GM12878 (cell line): ENCODE results near the gene MEG3.

Source experiments
- CBX5 ChIP-seq: sonication (generic); IDR thresholded peaks from 2 replicates; pipeline ENCODE4 v1.6.1; 2016; ENCODE audit warnings: low read depth, moderate library complexity, mild to moderate bottlenecking, inconsistent platforms
- CHD2 ChIP-seq: IDR thresholded peaks from 2 replicates; pipeline ENCODE4 v1.6.1; 2011; ENCODE audit warnings: low read depth, low read length, improper control_type of control experiment, borderline replicate concordance
- EP300 ChIP-seq, 2 experiments: fragments of 150-350 bp in 1 of 2; IDR thresholded peaks; 2 replicates each; pipeline ENCODE4 v1.6.1; 2011 to 2012; ENCODE audit warnings: low read depth in 2 of 2, low read length in 2 of 2, borderline replicate concordance in 1 of 2, improper control_type of control experiment in 1 of 2, inconsistent platforms in 1 of 2; ENCODE audit not compliant: control insufficient read depth in 1 of 2
- ESRRA ChIP-seq: IDR thresholded peaks from 2 replicates; pipeline ENCODE4 v1.6.1; 2012; ENCODE audit warnings: mild to moderate bottlenecking, low read length, improper control_type of control experiment
- EZH2 ChIP-seq: IDR thresholded peaks from 2 replicates; pipeline ENCODE4 v1.6.1; 2012; ENCODE audit warnings: low read depth, mild to moderate bottlenecking, control low read depth, inconsistent platforms, low read length, borderline replicate concordance; ENCODE audit not compliant: control insufficient read depth
- LARP7 ChIP-seq: fragments of 450-650 bp; IDR thresholded peaks from 2 replicates; pipeline ENCODE4 v1.6.1; 2017; ENCODE audit warnings: mild to moderate bottlenecking
- MXI1 ChIP-seq: fragments of 150-350 bp; IDR thresholded peaks from 2 replicates; pipeline ENCODE4 v1.6.1; 2011; ENCODE audit warnings: low read depth, mild to moderate bottlenecking, inconsistent platforms, low read length, improper control_type of control experiment
- POLR2A ChIP-seq: IDR thresholded peaks from 2 replicates; pipeline ENCODE4 v1.6.1; 2011; ENCODE audit warnings: low read depth, mild to moderate bottlenecking, low read length
- SP1 ChIP-seq: IDR thresholded peaks from one replicate; pipeline ENCODE4 v1.6.1; 2011; ENCODE audit warnings: low read depth, low read length
- TF ChIP-seq, protein P1 (sequence below): fragments of 450-650 bp; IDR thresholded peaks from 2 replicates; pipeline ENCODE4 v1.6.1; 2018; ENCODE audit warnings: mild to moderate bottlenecking, low read depth, moderate library complexity; ENCODE audit not compliant: partially characterized antibody
- TF ChIP-seq, protein P2 (sequence below): IDR thresholded peaks from 2 replicates; pipeline ENCODE4 v1.6.1; 2012; ENCODE audit warnings: low read depth, low read length, improper control_type of control experiment
- TF ChIP-seq, protein P3 (sequence below), 3 experiments: IDR thresholded peaks in 2 of 3; conservative IDR thresholded peaks in 1 of 3; 2 replicates each; pipeline ENCODE4 v1.5.1; 2011; ENCODE audit warnings: low read depth in 3 of 3, low read length in 3 of 3, mild to moderate bottlenecking in 3 of 3, control low read depth in 2 of 3, moderate library complexity in 2 of 3, inconsistent platforms in 1 of 3, mixed read lengths in 1 of 3; ENCODE audit not compliant: control insufficient read depth in 2 of 3, insufficient read depth in 1 of 3; ENCODE audit errors: extremely low read depth in 1 of 3
- TF ChIP-seq, protein P4 (sequence below): IDR thresholded peaks from 2 replicates; pipeline ENCODE4 v1.6.1; 2012; ENCODE audit warnings: mild to moderate bottlenecking, low read depth, low read length

DNA sequence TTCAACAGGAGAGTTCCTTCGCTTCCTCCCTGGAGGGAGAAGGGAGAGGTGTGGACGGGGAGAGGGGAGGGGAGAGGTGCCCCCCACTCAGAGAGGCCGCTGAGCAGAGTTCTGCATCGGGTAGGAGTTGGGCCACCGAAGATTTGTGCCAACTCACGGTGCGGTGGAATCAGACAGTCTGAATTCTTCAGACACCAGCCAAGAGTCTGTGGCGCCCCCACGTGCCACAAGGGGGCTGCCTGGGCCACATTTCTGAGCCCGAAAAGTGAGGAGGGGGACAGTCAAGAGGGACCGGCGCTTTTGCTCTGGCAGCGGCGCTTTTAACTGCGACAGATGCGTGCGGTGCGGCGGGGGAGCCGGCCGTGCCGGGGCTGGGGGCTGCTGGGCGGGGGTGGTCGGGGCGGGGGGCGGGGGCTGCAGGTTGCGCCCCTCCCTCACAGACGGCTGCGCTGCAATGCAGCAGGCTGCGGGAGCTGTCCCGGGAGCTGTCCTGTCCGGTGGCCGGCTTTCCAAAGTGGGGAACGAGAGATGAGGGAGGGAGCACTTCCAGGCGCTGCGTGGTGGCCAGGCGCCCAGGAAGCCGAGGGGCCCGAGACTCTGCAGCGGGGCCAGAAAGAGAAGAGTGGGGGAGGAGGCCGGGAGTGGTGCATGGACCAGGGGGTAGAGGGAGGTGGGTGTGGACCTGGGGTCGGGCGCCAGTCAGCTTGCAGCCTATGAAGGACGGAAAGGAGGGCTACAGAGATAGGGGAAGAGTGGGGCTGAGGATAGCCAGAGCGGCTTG is 78.6 kb downstream of the MEG3 start:
- TF ChIP-seq, protein P1, sequence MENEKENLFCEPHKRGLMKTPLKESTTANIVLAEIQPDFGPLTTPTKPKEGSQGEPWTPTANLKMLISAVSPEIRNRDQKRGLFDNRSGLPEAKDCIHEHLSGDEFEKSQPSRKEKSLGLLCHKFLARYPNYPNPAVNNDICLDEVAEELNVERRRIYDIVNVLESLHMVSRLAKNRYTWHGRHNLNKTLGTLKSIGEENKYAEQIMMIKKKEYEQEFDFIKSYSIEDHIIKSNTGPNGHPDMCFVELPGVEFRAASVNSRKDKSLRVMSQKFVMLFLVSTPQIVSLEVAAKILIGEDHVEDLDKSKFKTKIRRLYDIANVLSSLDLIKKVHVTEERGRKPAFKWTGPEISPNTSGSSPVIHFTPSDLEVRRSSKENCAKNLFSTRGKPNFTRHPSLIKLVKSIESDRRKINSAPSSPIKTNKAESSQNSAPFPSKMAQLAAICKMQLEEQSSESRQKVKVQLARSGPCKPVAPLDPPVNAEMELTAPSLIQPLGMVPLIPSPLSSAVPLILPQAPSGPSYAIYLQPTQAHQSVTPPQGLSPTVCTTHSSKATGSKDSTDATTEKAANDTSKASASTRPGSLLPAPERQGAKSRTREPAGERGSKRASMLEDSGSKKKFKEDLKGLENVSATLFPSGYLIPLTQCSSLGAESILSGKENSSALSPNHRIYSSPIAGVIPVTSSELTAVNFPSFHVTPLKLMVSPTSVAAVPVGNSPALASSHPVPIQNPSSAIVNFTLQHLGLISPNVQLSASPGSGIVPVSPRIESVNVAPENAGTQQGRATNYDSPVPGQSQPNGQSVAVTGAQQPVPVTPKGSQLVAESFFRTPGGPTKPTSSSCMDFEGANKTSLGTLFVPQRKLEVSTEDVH, result no peak
- TF ChIP-seq POLR2A (no peak), EZH2 (no peak), MXI1 (no peak), CBX5 (no peak), EP300 (IDR thresholded peaks at IDR 0.05; ENCODE audit: borderline replicate concordance in 1 of 2, control insufficient read depth in 1 of 2, low read depth in 2 of 2, low read length in 2 of 2) (no peak), SP1 (no peak), CHD2 (no peak), ESRRA (no peak), LARP7 (no peak)
- TF ChIP-seq, protein P2, sequence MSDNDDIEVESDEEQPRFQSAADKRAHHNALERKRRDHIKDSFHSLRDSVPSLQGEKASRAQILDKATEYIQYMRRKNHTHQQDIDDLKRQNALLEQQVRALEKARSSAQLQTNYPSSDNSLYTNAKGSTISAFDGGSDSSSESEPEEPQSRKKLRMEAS, result no peak
- TF ChIP-seq, protein P3, sequence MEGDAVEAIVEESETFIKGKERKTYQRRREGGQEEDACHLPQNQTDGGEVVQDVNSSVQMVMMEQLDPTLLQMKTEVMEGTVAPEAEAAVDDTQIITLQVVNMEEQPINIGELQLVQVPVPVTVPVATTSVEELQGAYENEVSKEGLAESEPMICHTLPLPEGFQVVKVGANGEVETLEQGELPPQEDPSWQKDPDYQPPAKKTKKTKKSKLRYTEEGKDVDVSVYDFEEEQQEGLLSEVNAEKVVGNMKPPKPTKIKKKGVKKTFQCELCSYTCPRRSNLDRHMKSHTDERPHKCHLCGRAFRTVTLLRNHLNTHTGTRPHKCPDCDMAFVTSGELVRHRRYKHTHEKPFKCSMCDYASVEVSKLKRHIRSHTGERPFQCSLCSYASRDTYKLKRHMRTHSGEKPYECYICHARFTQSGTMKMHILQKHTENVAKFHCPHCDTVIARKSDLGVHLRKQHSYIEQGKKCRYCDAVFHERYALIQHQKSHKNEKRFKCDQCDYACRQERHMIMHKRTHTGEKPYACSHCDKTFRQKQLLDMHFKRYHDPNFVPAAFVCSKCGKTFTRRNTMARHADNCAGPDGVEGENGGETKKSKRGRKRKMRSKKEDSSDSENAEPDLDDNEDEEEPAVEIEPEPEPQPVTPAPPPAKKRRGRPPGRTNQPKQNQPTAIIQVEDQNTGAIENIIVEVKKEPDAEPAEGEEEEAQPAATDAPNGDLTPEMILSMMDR (IDR thresholded peaks at IDR 0.05 in 2 of 3, conservative IDR thresholded peaks at IDR 0.05 in 1 of 3; ENCODE audit: control insufficient read depth in 2 of 3, extremely low read depth in 1 of 3, insufficient read depth in 1 of 3, low read depth in 3 of 3, low read length in 3 of 3), result no peak
- TF ChIP-seq, protein P4, sequence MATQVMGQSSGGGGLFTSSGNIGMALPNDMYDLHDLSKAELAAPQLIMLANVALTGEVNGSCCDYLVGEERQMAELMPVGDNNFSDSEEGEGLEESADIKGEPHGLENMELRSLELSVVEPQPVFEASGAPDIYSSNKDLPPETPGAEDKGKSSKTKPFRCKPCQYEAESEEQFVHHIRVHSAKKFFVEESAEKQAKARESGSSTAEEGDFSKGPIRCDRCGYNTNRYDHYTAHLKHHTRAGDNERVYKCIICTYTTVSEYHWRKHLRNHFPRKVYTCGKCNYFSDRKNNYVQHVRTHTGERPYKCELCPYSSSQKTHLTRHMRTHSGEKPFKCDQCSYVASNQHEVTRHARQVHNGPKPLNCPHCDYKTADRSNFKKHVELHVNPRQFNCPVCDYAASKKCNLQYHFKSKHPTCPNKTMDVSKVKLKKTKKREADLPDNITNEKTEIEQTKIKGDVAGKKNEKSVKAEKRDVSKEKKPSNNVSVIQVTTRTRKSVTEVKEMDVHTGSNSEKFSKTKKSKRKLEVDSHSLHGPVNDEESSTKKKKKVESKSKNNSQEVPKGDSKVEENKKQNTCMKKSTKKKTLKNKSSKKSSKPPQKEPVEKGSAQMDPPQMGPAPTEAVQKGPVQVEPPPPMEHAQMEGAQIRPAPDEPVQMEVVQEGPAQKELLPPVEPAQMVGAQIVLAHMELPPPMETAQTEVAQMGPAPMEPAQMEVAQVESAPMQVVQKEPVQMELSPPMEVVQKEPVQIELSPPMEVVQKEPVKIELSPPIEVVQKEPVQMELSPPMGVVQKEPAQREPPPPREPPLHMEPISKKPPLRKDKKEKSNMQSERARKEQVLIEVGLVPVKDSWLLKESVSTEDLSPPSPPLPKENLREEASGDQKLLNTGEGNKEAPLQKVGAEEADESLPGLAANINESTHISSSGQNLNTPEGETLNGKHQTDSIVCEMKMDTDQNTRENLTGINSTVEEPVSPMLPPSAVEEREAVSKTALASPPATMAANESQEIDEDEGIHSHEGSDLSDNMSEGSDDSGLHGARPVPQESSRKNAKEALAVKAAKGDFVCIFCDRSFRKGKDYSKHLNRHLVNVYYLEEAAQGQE, result no peak
